Mesenchymal stem cell (in vitro differentiated cells and primary cell): ENCODE data around the gene PIGB.

ENCODE experiments used
- DNase-seq: peaks from one replicate; pipeline ENCODE4 v3.0.0-alpha.2; 2013
- H2AFZ ChIP-seq: one replicate; pipeline ENCODE4 v1.6.1; 2013; ENCODE audit warnings: low read depth, mild to moderate bottlenecking, control low read depth, inconsistent platforms, low read length, moderate library complexity
- H2AK5ac ChIP-seq: 2 replicates; pipeline ENCODE4 v1.6.1; 2013; ENCODE audit warnings: low read length, moderate library complexity, mild to moderate bottlenecking, inconsistent platforms; ENCODE audit not compliant: severe bottlenecking
- H2BK120ac ChIP-seq: one replicate; pipeline ENCODE4 v1.6.1; 2013; ENCODE audit warnings: low read depth, mild to moderate bottlenecking, inconsistent platforms, low read length, moderate library complexity
- H2BK12ac ChIP-seq, 2 experiments: one replicate each; pipeline ENCODE4 v1.6.1; 2013; ENCODE audit warnings: inconsistent platforms in 2 of 2, low read length in 2 of 2, mild to moderate bottlenecking in 2 of 2, moderate library complexity in 2 of 2, control low read depth in 1 of 2
- H2BK15ac ChIP-seq: one replicate; pipeline ENCODE4 v1.6.1; 2013; ENCODE audit warnings: mild to moderate bottlenecking, low read depth, inconsistent platforms; ENCODE audit not compliant: poor library complexity, severe bottlenecking
- H2BK5ac ChIP-seq: 2 replicates; pipeline ENCODE4 v1.6.1; 2013; ENCODE audit warnings: low read depth, mild to moderate bottlenecking, low read length, control low read depth, inconsistent platforms; ENCODE audit not compliant: poor library complexity, severe bottlenecking
- H3K14ac ChIP-seq, 2 experiments: one replicate each; pipeline ENCODE4 v1.6.1; 2013; ENCODE audit warnings: inconsistent platforms in 2 of 2, low read length in 2 of 2, control low read depth in 1 of 2, mild to moderate bottlenecking in 1 of 2, moderate library complexity in 1 of 2
- H3K18ac ChIP-seq, 2 experiments: one replicate each; pipeline ENCODE4 v1.6.1; 2013; ENCODE audit warnings: inconsistent platforms in 2 of 2, low read length in 2 of 2, control low read depth in 1 of 2, low read depth in 1 of 2, mild to moderate bottlenecking in 1 of 2
- H3K23ac ChIP-seq, 2 experiments: one replicate each; pipeline ENCODE4 v1.6.1; 2013; ENCODE audit warnings: inconsistent platforms in 2 of 2, low read length in 2 of 2, mild to moderate bottlenecking in 2 of 2, moderate library complexity in 2 of 2, control low read depth in 1 of 2
- H3K27ac ChIP-seq: 2 replicates; pipeline ENCODE4 v1.5.1; 2013; ENCODE audit warnings: mild to moderate bottlenecking, moderate library complexity, low read length, control low read depth, inconsistent platforms; ENCODE audit not compliant: poor library complexity, severe bottlenecking
- H3K27me3 ChIP-seq, 2 experiments: 2 replicates each; pipeline versions ENCODE4 v1.6.1 to v1.7.0; 2013; ENCODE audit warnings: low read length in 2 of 2, mild to moderate bottlenecking in 2 of 2, moderate library complexity in 2 of 2, control low read depth in 1 of 2, inconsistent platforms in 1 of 2; ENCODE audit not compliant: control insufficient read depth in 1 of 2, insufficient read depth in 1 of 2
- H3K36me3 ChIP-seq, 2 experiments: 2 replicates each; pipeline versions ENCODE4 v1.6.1 to v1.7.0; 2013; ENCODE audit warnings: low read length in 2 of 2, control low read depth in 1 of 2, inconsistent platforms in 1 of 2, low read depth in 1 of 2, mild to moderate bottlenecking in 1 of 2; ENCODE audit not compliant: insufficient read depth in 2 of 2, control insufficient read depth in 1 of 2
- H3K4ac ChIP-seq, 2 experiments: one replicate each; pipeline ENCODE4 v1.6.1; 2013; ENCODE audit warnings: inconsistent platforms in 2 of 2, low read length in 2 of 2, mild to moderate bottlenecking in 2 of 2, moderate library complexity in 2 of 2, control low read depth in 1 of 2, low read depth in 1 of 2
- H3K4me1 ChIP-seq: 2 replicates; pipeline ENCODE4 v1.6.1; 2013; ENCODE audit warnings: low read depth, low read length, control low read depth; ENCODE audit not compliant: control insufficient read depth, insufficient read depth
- H3K4me2 ChIP-seq: 2 replicates; pipeline ENCODE4 v1.6.1; 2013; ENCODE audit warnings: low read length, mild to moderate bottlenecking, inconsistent platforms; ENCODE audit not compliant: poor library complexity, severe bottlenecking
- H3K4me3 ChIP-seq, 2 experiments: 2 replicates each; pipeline versions ENCODE4 v1.5.1 to v1.7.0; 2013; ENCODE audit warnings: low read length in 2 of 2, mild to moderate bottlenecking in 2 of 2, control low read depth in 1 of 2, low read depth in 1 of 2; ENCODE audit not compliant: insufficient read depth in 1 of 2
- H3K79me1 ChIP-seq: replicated peaks from 2 replicates; pipeline ENCODE4 v1.6.1; 2013; ENCODE audit warnings: mild to moderate bottlenecking, control low read depth, low read length, inconsistent platforms; ENCODE audit not compliant: poor library complexity, severe bottlenecking
- H3K9ac ChIP-seq: 2 replicates; pipeline ENCODE4 v1.7.0; 2013; ENCODE audit warnings: mild to moderate bottlenecking, low read length, moderate library complexity
- H3K9me3 ChIP-seq: 2 replicates; pipeline ENCODE4 v1.7.0; 2013; ENCODE audit warnings: mild to moderate bottlenecking, low read length; ENCODE audit not compliant: control insufficient read depth
- H4K8ac ChIP-seq: one replicate; pipeline ENCODE4 v1.6.1; 2013; ENCODE audit warnings: inconsistent platforms, mild to moderate bottlenecking, low read length, moderate library complexity
- H4K91ac ChIP-seq: one replicate; pipeline ENCODE4 v1.6.1; 2013; ENCODE audit warnings: mild to moderate bottlenecking, low read length, inconsistent platforms
- WGBS: methylation state at CpG from one replicate; pipeline ENCODE4 v1.1.7; 2013; ENCODE audit warnings: mixed read lengths; 5-methylcytosine and 5-hydroxymethylcytosine counted together

Gene PIGB

DNA sequence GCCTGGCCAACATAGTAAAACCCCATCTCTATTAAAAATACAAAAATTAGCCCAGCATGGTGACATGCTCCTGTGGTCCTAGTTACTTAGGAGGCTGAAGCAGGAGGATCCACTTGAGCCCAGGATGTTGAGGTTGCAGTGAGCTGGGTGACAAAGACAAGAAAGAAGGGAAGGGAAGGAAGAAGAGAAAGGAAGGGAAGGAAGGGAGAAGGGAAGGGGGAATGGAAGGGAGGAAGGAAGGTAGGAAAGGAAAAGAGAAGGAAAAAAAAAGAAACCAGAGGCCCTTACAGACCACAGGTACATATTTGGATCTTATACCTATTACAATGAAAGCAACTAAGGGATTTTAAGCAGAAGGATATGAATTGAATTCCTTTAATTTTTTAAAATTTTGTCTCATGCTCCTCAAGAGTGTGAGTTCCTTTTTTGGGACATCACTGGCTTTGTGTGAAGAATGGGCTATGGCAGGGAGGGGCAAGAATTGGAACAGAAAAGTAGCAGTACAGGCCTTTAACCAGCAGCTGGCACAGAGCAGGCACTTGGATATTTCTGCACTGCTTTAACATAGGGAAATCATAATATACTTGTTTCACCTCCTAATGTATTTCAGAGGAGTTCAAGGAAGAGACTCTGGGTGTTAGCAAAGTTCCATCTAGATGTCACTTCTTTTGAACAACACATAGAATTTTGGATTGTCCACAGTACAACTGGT is 37.3 kb upstream of the PIGB start:
- Histone ChIP-seq H3K4me2 (no peak overlapping the region), H3K79me1 (peaks cover 22% of the 10 kb centered on the region), H2BK12ac (peak overlapping the region in 1 of 2 experiments; percentile 65), H2BK15ac (no peak overlapping the region), H3K27ac (no peak overlapping the region), H4K91ac (peak overlapping the region; percentile 2), H3K9me3 (no peaks in the 10 kb centered on the region), H3K4me3 (no peak overlapping the region), H2AFZ (no peak overlapping the region), H3K23ac (no peak overlapping the region), H2BK120ac (no peak overlapping the region), H4K8ac (no peak overlapping the region), H2BK5ac (no peak overlapping the region), H3K27me3 (no peaks in the 10 kb centered on the region), H3K4ac (no peak overlapping the region), H3K4me1 (peaks cover 3% of the 10 kb centered on the region), H3K14ac (peak overlapping the region in 1 of 2 experiments; percentile 19), H3K9ac (no peak overlapping the region), H3K36me3 (peaks cover 0 to 7% of the 10 kb centered on the region in 2 experiments), H2AK5ac (no peak overlapping the region), H3K18ac (peak overlapping the region in 1 of 2 experiments; percentile 87)
- no peak for DNase-seq

DNA sequence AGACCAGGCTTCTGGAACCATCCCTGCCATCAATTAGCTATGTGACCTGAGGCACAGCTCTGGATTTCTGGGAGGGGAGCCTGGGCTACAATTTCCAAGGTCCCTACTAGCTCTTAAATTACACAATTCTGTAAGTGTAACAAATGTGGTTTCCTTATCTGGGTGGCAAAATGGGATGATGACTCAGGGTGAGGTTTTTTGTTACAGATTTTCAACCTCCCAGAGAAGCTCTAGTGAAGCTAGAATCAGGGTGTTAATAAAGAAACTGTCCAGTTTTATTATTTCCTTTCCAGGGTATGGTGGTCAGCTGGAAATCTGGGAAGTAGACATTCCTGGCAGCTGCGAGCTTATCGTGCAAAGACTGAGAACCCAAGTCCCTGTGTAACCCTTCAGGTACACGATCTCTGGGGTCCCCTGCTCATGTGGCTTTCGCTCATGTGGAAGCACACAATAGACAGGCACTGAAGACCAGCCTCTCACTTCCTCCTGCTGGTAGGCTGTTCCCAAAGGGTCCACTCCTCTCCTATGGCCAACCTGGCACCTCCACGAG is 36.7 kb upstream of the PIGB start:
- Histone ChIP-seq H3K4me2 (no peak overlapping the region), H2BK12ac (peak overlapping the region; percentile 81 to 98), H3K27ac (peak overlapping the region; percentile 28), H3K14ac (peak overlapping the region in 1 of 2 experiments; percentile 76), H3K4me1 (peaks cover 3% of the 10 kb centered on the region), H3K9me3 (no peaks in the 10 kb centered on the region), H3K79me1 (peaks cover 20% of the 10 kb centered on the region), H3K4me3 (peak overlapping the region in 1 of 2 experiments; percentile 9), H2BK15ac (peak overlapping the region; percentile 21), H2AFZ (no peak overlapping the region), H3K36me3 (peaks cover 0 to 7% of the 10 kb centered on the region in 2 experiments), H3K23ac (no peak overlapping the region), H4K8ac (peak overlapping the region; percentile 33), H3K27me3 (no peaks in the 10 kb centered on the region), H3K18ac (peak overlapping the region; percentile 56 to 92), H3K4ac (peak overlapping the region; percentile 66 to 77), H2BK120ac (no peak overlapping the region), H2BK5ac (no peak overlapping the region), H2AK5ac (peak overlapping the region; percentile 67), H4K91ac (peak overlapping the region; percentile 96), H3K9ac (peak overlapping the region; percentile 20)
- 45% methylated on average over 5 of the region's 5 CpGs for WGBS
- peak; percentile 91 for DNase-seq

DNA sequence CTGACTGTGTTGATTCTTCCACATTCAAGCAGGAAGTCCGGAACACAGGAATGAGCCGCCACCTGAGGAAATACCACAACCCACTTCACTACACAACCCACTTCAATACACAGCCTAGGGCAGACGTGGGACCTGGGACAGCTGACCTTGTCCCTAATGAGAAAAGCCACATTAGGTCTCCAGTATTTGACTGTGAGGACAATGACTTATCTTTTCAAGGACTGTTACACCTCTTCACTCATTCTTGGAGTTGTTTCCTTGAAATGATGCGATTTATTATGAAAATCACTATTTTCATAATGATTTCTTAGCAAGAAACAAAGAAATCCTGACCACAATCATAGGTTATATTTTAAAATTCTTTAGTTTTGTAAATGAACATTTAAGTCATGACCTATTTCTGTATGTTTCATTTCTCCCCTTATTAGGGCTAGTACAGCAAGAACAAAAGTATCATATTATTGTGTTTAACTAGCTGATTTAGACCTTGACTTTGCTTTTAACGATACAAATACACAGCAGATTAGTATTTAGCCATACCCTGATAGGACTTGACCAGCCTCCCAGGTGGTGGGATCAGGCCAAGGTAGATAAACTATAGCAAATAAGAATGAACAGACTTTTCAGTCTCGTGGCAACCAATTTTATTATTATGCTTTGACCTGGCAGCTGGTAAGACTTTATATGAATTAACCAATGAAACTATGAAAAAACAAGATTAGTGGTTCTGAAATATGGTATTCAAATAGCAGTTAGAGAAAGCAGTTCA is 35.5 kb upstream of the PIGB start:
- WGBS: 93% methylated on average over 3 of the region's 6 CpGs
- Histone ChIP-seq H2AK5ac (no peak overlapping the region), H4K91ac (no peak overlapping the region), H3K4ac (peak overlapping the region in 1 of 2 experiments; percentile 79), H3K18ac (peak overlapping the region in 1 of 2 experiments; percentile 37), H3K36me3 (peaks cover 0 to 7% of the 10 kb centered on the region in 2 experiments), H3K9ac (no peak overlapping the region), H3K23ac (no peak overlapping the region), H2AFZ (no peak overlapping the region), H3K14ac (no peak overlapping the region), H2BK120ac (no peak overlapping the region), H3K4me1 (peaks cover 3% of the 10 kb centered on the region), H3K27me3 (no peaks in the 10 kb centered on the region), H2BK12ac (peak overlapping the region in 1 of 2 experiments; percentile 59), H3K79me1 (peaks cover 19% of the 10 kb centered on the region), H3K4me3 (no peak overlapping the region), H3K27ac (no peak overlapping the region), H4K8ac (no peak overlapping the region), H2BK5ac (no peak overlapping the region), H3K4me2 (no peak overlapping the region), H3K9me3 (no peaks in the 10 kb centered on the region), H2BK15ac (no peak overlapping the region)
- DNase-seq: no peak

DNA sequence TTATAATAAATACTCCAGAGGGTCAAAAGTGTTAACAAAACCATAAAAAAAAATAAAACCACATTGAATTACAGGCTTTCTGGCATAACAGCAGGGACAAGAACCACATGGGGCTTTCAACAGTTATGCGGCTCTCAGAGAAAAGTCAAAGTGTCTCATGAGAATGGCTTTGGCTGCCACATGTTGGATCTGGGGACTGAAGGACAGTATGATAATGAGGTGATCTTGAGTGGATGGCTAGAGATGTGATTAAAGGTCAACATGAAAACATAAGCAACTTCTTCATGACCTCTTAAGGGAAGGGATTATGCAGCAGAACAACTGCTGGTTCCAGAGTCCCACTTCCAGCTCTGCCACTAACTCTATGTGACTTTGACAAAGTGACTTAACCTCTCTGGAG is 34.6 kb upstream of the PIGB start:
- Histone ChIP-seq H3K9me3 (no peaks in the 10 kb centered on the region), H2BK120ac (no peak overlapping the region), H3K27me3 (no peaks in the 10 kb centered on the region), H3K9ac (no peak overlapping the region), H3K4me1 (peaks cover 3% of the 10 kb centered on the region), H3K36me3 (peaks cover 0 to 7% of the 10 kb centered on the region in 2 experiments), H3K27ac (no peak overlapping the region), H2AFZ (no peak overlapping the region), H4K91ac (no peak overlapping the region), H2BK5ac (no peak overlapping the region), H2BK15ac (no peak overlapping the region), H3K4me2 (no peak overlapping the region), H3K18ac (peak overlapping the region in 1 of 2 experiments; percentile 63), H3K14ac (no peak overlapping the region), H2AK5ac (no peak overlapping the region), H3K79me1 (peaks cover 16% of the 10 kb centered on the region), H3K4ac (no peak overlapping the region), H3K23ac (no peak overlapping the region), H2BK12ac (no peak overlapping the region), H3K4me3 (no peak overlapping the region), H4K8ac (no peak overlapping the region)
- no peak for DNase-seq
- 91% methylated on average over 1 of the region's 1 CpG for WGBS
